T-helper 17 cell (primary cell): ENCODE measurements around the gene MAS1. TPM values are rescaled to one million over a fixed set of nuclear protein-coding genes. Genes with fewer than 3 reads are reported as not detected.

Source experiments
- ATAC-seq: fragments of 150-1000 bp; cut with Tn5 transposase; 2 replicates; pipeline ENCODE4 v1.10.0; 2021; ENCODE audit warnings: mild to moderate bottlenecking, moderate library complexity
- DNase-seq, 3 donors: peaks; one replicate each; pipeline versions ENCODE4 v3.0.0 to v3.0.0-alpha.2; 2020 to 2021
- H3K9me3 ChIP-seq: one replicate; pipeline ENCODE4 v1.7.0; 2013; ENCODE audit warnings: low read length, mild to moderate bottlenecking; ENCODE audit not compliant: control insufficient read depth, poor library complexity, severe bottlenecking
- H3K27ac Mint-ChIP-seq: one replicate; pipeline ENCODE4 v1.8.0; 2022; ENCODE audit warnings: mild to moderate bottlenecking, moderate library complexity, mixed read lengths
- H3K27me3 Mint-ChIP-seq: one replicate; pipeline ENCODE4 v1.8.0; 2022; ENCODE audit warnings: mixed read lengths
- H3K36me3 Mint-ChIP-seq: one replicate; pipeline ENCODE4 v1.8.0; 2022; ENCODE audit warnings: low read depth, mixed read lengths
- H3K4me1 Mint-ChIP-seq: one replicate; pipeline ENCODE4 v1.8.0; 2022; ENCODE audit warnings: mild to moderate bottlenecking, mixed read lengths
- H3K4me3 Mint-ChIP-seq: one replicate; pipeline ENCODE4 v1.8.0; 2022; ENCODE audit warnings: mild to moderate bottlenecking, moderate library complexity, mixed read lengths
- total RNA-seq, 4 donors: library from RNA in 2 of 4; stranded (reverse) in 2 of 4; gene quantifications; one replicate each; pipeline ENCODE4 v1.2.3 and lab custom pipeline; 2022 to 2026

MAS1 gene
- total RNA-seq, 2 donors from 2014 or later, result not detected

DNA sequence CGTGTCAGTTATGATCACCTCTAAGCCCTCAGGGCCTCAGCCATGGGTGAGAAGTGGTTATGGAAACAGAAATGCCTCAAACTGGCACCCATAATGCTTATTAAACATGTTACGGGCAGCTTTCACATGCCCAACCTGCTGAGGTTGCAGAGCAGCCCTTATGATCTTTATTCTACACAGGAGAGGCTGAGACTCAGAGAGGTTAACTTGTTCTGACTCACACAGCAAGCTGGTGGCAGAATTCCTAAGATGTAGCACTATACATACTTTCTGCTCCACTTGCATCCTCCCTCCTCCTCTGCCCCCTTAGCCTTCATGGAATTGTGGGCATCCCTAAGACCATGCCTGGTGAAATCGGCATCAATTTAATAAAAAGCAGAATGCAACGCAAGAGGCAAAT is 43.4 kb downstream of the MAS1 start:
- no peak for DNase-seq
- no peak overlapping the region for H3K27ac Mint-ChIP-seq

DNA sequence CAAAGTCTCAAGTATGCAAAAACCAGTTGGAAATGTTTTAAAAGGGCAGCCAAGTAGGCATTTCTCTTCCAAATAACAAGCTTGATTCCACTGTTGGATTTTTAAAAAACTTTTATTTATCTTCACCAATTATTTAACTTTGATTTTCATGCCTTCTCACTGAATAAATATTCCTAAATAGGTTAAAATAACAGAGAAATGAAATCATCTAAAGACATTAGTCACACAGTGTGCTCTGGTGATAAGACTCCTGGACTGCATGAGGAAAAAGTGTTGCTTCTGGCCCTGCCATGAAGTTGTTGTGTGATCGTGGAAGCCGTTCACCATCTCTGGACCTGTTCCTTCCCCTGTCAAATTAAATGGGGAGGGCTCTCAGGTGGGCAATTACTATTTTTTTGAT is 44.3 kb downstream of the MAS1 start:
- ATAC-seq (no peak), DNase-seq (no peak)
- Mint-ChIP-seq H3K4me1 (peaks cover 14% of the 10 kb centered on the region), H3K36me3 (no peaks in the 10 kb centered on the region), H3K4me3 (no peak overlapping the region), H3K27ac (no peak overlapping the region), H3K27me3 (peaks cover 4% of the 10 kb centered on the region)
- no peaks in the 10 kb centered on the region for H3K9me3 ChIP-seq

More for the DNA sequence above, 43.4 kb downstream of the MAS1 start:
- no peak overlapping the region for H3K4me3 Mint-ChIP-seq
- peaks cover 4% of the 10 kb centered on the region for H3K27me3 Mint-ChIP-seq
- peaks cover 21% of the 10 kb centered on the region for H3K4me1 Mint-ChIP-seq
- H3K9me3 ChIP-seq, result no peaks in the 10 kb centered on the region
- no peak for ATAC-seq
- no peaks in the 10 kb centered on the region for H3K36me3 Mint-ChIP-seq

- Mint-ChIP-seq H3K36me3 (no peaks in the 10 kb centered on the region), H3K4me1 (peaks cover 10% of the 10 kb centered on the region), H3K4me3 (no peak overlapping the region), H3K27ac (no peak overlapping the region), H3K27me3 (peaks cover 4% of the 10 kb centered on the region)
- DNase-seq, result no peak
- H3K9me3 ChIP-seq, result no peaks in the 10 kb centered on the region
- ATAC-seq, result no peak
Measured at GRCh38 chr6:159935633-159936032, 44.8 kb downstream of the MAS1 start.

DNA sequence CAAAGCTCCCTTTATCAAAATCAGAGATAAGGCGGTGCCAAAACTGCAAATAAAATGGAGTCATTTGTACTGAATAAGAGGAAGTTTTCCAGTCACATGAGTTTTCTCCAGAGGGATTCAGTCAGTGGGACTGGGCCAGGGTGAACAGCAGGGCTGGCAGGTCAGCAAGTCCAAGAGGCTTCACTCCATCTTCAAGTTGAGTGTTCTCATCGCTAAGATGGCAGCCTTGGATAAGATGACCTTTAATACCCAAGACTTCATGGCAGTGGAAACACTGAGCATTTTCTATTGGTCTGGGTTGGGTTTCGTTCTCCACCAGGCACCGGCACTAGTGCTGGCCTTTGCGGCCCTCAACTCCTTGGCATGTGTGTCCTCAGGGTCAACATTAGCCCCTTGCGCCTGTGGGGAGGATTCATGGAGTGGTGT is 48.8 kb downstream of the MAS1 start:
- ATAC-seq (no peak), DNase-seq (no peak)
- no peak overlapping the region for H3K4me3 Mint-ChIP-seq
- peaks cover 5% of the 10 kb centered on the region for H3K36me3 Mint-ChIP-seq
- peaks cover 11% of the 10 kb centered on the region for H3K4me1 Mint-ChIP-seq
- H3K9me3 ChIP-seq, result peaks cover 2% of the 10 kb centered on the region
- H3K27me3 Mint-ChIP-seq, result peaks cover 19% of the 10 kb centered on the region
- H3K27ac Mint-ChIP-seq, result no peak overlapping the region

Other genes with a start within 250 kb of the MAS1 start
- 100 to 1,000 TPM; 200 to 292 TPM for gene SOD2, start 197.7 kb upstream of the MAS1 start, total RNA-seq
- 100 to 1,000 TPM; 159 to 160 TPM for gene WTAP, start 163.5 kb upstream of the MAS1 start, total RNA-seq
- 10 to 100 TPM; 26.9 to 34.6 TPM for gene ACAT2, start 128.9 kb upstream of the MAS1 start, total RNA-seq
- gene TCP1, start 101.4 kb upstream of the MAS1 start, total RNA-seq, result 100 to 1,000 TPM; 195 to 196 TPM
- 10 to 100 TPM; 23.2 to 24.9 TPM for gene MRPL18, start 100.5 kb upstream of the MAS1 start, total RNA-seq
- 1 to 10 TPM in 1 of 2 donors, not detected in 1; 1.2 TPM for gene PNLDC1, start 90.7 kb upstream of the MAS1 start, total RNA-seq
- 10 to 100 TPM; 56.7 to 59.5 TPM for gene IGF2R, start 78.1 kb downstream of the MAS1 start, total RNA-seq
- gene SLC22A1, start 230.8 kb downstream of the MAS1 start, total RNA-seq, result under 1 TPM; 0.21 to 0.45 TPM